ENCODE data around the gene DPF1.
"Not testable (repeated sequence)": the region's sequence is repeated elsewhere in the genome, so short reads cannot be mapped to it uniquely, and the experiment has no call there.

DNA sequence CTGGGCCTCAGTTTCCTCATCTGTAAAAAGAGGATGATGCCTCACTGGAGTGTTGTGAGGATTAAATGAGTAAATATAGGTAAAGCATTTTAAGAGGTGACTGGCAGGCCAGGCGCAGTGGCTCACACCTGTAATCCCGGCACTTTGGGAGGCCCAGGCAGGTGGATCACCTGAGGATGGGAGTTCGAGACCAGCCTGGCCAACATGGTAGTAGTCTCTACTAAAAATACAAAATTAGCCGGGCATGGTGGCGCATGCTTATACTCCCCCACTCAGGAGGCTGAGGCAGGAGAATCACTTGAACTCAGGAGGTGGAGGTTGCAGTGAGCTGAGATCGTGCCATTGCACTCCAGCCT lies 819 bp upstream of the DPF1 start:
- TF ChIP-seq, protein P1, sequence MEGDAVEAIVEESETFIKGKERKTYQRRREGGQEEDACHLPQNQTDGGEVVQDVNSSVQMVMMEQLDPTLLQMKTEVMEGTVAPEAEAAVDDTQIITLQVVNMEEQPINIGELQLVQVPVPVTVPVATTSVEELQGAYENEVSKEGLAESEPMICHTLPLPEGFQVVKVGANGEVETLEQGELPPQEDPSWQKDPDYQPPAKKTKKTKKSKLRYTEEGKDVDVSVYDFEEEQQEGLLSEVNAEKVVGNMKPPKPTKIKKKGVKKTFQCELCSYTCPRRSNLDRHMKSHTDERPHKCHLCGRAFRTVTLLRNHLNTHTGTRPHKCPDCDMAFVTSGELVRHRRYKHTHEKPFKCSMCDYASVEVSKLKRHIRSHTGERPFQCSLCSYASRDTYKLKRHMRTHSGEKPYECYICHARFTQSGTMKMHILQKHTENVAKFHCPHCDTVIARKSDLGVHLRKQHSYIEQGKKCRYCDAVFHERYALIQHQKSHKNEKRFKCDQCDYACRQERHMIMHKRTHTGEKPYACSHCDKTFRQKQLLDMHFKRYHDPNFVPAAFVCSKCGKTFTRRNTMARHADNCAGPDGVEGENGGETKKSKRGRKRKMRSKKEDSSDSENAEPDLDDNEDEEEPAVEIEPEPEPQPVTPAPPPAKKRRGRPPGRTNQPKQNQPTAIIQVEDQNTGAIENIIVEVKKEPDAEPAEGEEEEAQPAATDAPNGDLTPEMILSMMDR (IDR thresholded peaks at IDR 0.05): not testable (repeated sequence)
- not testable (repeated sequence) for TF ChIP-seq POLR2A (IDR thresholded peaks at IDR 0.05)

Measured in adrenal gland (tissue), 5 donors.